ENCODE results near the gene DPP7.

DPP7 gene

GRCh38 chr9:137114613-137115393, at the start of gene DPP7:
Gene DPP7 (minus strand): TSS chr9:137114733. CDS start chr9:137114713, 20 bp downstream.
- FAIRE-seq, result no peak

- no peak for FAIRE-seq
Measured at GRCh38 chr9:137163805-137164204, 49.3 kb upstream of the DPP7 start.

GRCh38 chr9:137163365-137163715, 48.8 kb upstream of the DPP7 start:
- FAIRE-seq, result no peak

GRCh38 chr9:137162505-137163364, 48.2 kb upstream of the DPP7 start:
- no peak for FAIRE-seq

GRCh38 chr9:137161558-137162486, 47.3 kb upstream of the DPP7 start:
- no peak for FAIRE-seq

- no peak for FAIRE-seq
Measured at GRCh38 chr9:137160716-137161557, 46.4 kb upstream of the DPP7 start.

- FAIRE-seq, result no peak
Measured at GRCh38 chr9:137160054-137160425, 45.5 kb upstream of the DPP7 start.

GRCh38 chr9:137159105-137160053, 44.8 kb upstream of the DPP7 start:
- no peak for FAIRE-seq

- no peak for FAIRE-seq
Measured at GRCh38 chr9:137158625-137159024, 44.1 kb upstream of the DPP7 start.

- no peak for FAIRE-seq
Measured at GRCh38 chr9:137157618-137158415, 43.3 kb upstream of the DPP7 start.

GRCh38 chr9:137156567-137157375, 42.2 kb upstream of the DPP7 start:
- FAIRE-seq, result no peak

- no peak for FAIRE-seq
Measured at GRCh38 chr9:137152844-137153405, 38.4 kb upstream of the DPP7 start.

GRCh38 chr9:137150617-137151457, 36.3 kb upstream of the DPP7 start:
- FAIRE-seq, result no peak

- FAIRE-seq, result no peak
Measured at GRCh38 chr9:137149942-137150616, 35.5 kb upstream of the DPP7 start.

- no peak for FAIRE-seq
Measured at GRCh38 chr9:137149363-137149762, 34.8 kb upstream of the DPP7 start.

GRCh38 chr9:137148661-137149060, 34.1 kb upstream of the DPP7 start:
- no peak for FAIRE-seq

- no peak for FAIRE-seq
Measured at GRCh38 chr9:137148242-137148641, 33.7 kb upstream of the DPP7 start.
